Ovary (tissue), 9 donors: ENCODE results near the gene BMERB1. TPM values are rescaled to one million over a fixed set of nuclear protein-coding genes. Genes with fewer than 3 reads are reported as not detected.

Experiments
- DNase-seq, 5 donors: peaks; one replicate each; pipeline ENCODE4 v3.0.0-alpha.2; 2019 to 2020
- H3K27ac ChIP-seq, 2 donors: fragments of 200-600 bp; one replicate each; pipeline versions ENCODE4 v1.5.1 to v1.8.0; 2019 to 2022
- H3K27me3 ChIP-seq: fragments of 200-600 bp; one replicate; pipeline ENCODE4 v1.8.0; 2022
- H3K36me3 ChIP-seq: fragments of 200-600 bp; sonication (generic); one replicate; pipeline ENCODE4 v1.5.1; 2019
- H3K4me1 ChIP-seq: one replicate; pipeline ENCODE4 v1.8.1; 2013; ENCODE audit warnings: mild to moderate bottlenecking, moderate library complexity; ENCODE audit not compliant: insufficient read depth
- H3K4me3 ChIP-seq: fragments of 200-600 bp; sonication (generic); one replicate; pipeline ENCODE4 v1.5.1; 2017
- H3K9me3 ChIP-seq, 2 donors: fragments of 200-600 bp in 1 of 2; sonication (generic) in 1 of 2; one replicate each; pipeline versions ENCODE4 v1.5.1 to v1.8.1; 2013 to 2019; ENCODE audit warnings: mild to moderate bottlenecking in 1 of 2, moderate library complexity in 1 of 2
- CTCF ChIP-seq, 3 donors: fragments of 450-650 bp in 2 of 3; fragments of 200-600 bp in 1 of 3; IDR thresholded peaks; one replicate each; pipeline versions ENCODE4 v1.5.1 to v1.8.0; 2016 to 2022; ENCODE audit warnings: antibody characterized with exemption in 3 of 3, mild to moderate bottlenecking in 1 of 3
- EP300 ChIP-seq: sonication (generic); formaldehyde crosslinking; IDR thresholded peaks from one replicate; pipeline ENCODE4 v1.6.1; 2017; ENCODE audit warnings: antibody characterized with exemption
- POLR2A ChIP-seq: fragments of 450-650 bp; IDR thresholded peaks from one replicate; pipeline ENCODE4 v1.6.1; 2017; ENCODE audit warnings: antibody characterized with exemption, mild to moderate bottlenecking, moderate library complexity
- WGBS, 3 donors: extraction: QIAGEN DNeasy Blood & Tissue Kit in 1 of 3; methylation state at CpG; one replicate each; pipeline versions ENCODE4 v1.1.5 to v1.1.7; 2013 to 2017; 5-methylcytosine and 5-hydroxymethylcytosine counted together
- intact Hi-C, 4 donors: fragments of 100-400 bp; cut with DNase I; formaldehyde crosslinking; loops; one replicate each; pipeline versions ENCODE4 v1.11.0 to v1.15.1; 2022 to 2023
- polyA plus RNA-seq, 2 donors: library from polyadenylated mRNA; stranded (reverse); fragments of 200-250 nt in 1 of 2; fragments of 350-450 nt in 1 of 2; fragmentation: Illumina TruSeq in 1 of 2; extraction: RNeasy Lipid Tissue Mini Kit (QIAGEN cat#74804) in 1 of 2; gene quantifications; one replicate each; pipeline ENCODE4 v1.2.3, GENCODE V29; 2013 to 2014
- total RNA-seq, 7 donors: library from RNA; depleted of rRNA in 2 of 7; stranded (reverse); fragments of >200 nt in 2 of 7; fragmentation: NEBNext Ultra II Directional in 3 of 7; extraction: Animal tissue kit (Norgen Biotek cat#: 25700) in 3 of 7; gene quantifications; one replicate each; pipeline versions ENCODE4 v1.1.0 to v1.2.4, GENCODE V29; 2016 to 2023
- donor health status: DM: no; HTN: no; CAD: no; lungs with moderate emphysema.
- donor health status: DM: no; HTN: no; CAD: no.
- donor health status: Bipolar disorder and iron deficiency.
- donor health status: DM: yes; HTN: yes; CAD: no.
- donor health status: DM: no; HTN: no; CAD: no.
- donor health status: DM: yes; HTN: yes; CAD: no.

Gene BMERB1
- total and polyA plus RNA-seq, 9 donors, result 22.6 to 77.5 (median 65.2) TPM

- 63 to 67% (median 67%) methylated on average over 19 of the region's 19 CpGs for WGBS, 3 donors
- no peak for DNase-seq
These were observed 75.5 kb downstream of the BMERB1 start for GRCh38 chr16:15509593-15510535.

DNA sequence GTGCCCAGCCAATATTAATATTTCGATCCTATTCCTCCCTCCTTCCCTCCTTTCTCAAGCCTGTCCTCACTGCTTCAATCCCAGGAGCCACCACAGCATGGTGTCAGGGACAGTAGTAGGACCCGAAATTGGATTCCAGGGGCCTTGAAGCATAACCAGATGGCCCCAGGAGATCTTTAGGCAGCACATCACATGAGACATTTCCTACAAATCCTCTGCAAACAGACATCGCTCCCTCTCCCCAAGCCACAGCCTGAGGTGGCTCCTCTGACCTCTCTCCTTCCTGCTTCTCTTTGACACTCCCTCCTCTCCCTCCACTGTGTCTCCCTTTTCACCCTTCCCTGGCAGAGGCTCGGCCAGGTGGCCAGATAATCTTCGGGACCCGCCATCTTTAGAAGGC, 76.6 kb downstream of the BMERB1 start:
- H3K4me3 ChIP-seq, result no peak overlapping the region
- 82 to 88% (median 82%) methylated on average over 6 of the region's 6 CpGs for WGBS, 3 donors
- no peaks in the 10 kb centered on the region for H3K27me3 ChIP-seq
- H3K36me3 ChIP-seq, result no peaks in the 10 kb centered on the region
- TF ChIP-seq POLR2A (no peak), EP300 (no peak), CTCF (IDR thresholded peaks at IDR 0.05) (no peak)
- H3K9me3 ChIP-seq, result no peaks in the 10 kb centered on the region
- DNase-seq, result no peak
- intact Hi-C loops, result no loop called here
- peaks cover 2% of the 10 kb centered on the region for H3K4me1 ChIP-seq
- no peak overlapping the region for H3K27ac ChIP-seq

More at GRCh38 chr16:15509593-15510535, 75.5 kb downstream of the BMERB1 start:
- H3K9me3 ChIP-seq, result no peaks in the 10 kb centered on the region
- H3K36me3 ChIP-seq, result no peaks in the 10 kb centered on the region
- intact Hi-C loops, result no loop called here
- H3K27me3 ChIP-seq, result no peaks in the 10 kb centered on the region
- H3K27ac ChIP-seq, result no peak overlapping the region
- peaks cover 2% of the 10 kb centered on the region for H3K4me1 ChIP-seq
- TF ChIP-seq CTCF (IDR thresholded peaks at IDR 0.05), result no peak
- no peak for TF ChIP-seq POLR2A
- no peak overlapping the region for H3K4me3 ChIP-seq

DNA sequence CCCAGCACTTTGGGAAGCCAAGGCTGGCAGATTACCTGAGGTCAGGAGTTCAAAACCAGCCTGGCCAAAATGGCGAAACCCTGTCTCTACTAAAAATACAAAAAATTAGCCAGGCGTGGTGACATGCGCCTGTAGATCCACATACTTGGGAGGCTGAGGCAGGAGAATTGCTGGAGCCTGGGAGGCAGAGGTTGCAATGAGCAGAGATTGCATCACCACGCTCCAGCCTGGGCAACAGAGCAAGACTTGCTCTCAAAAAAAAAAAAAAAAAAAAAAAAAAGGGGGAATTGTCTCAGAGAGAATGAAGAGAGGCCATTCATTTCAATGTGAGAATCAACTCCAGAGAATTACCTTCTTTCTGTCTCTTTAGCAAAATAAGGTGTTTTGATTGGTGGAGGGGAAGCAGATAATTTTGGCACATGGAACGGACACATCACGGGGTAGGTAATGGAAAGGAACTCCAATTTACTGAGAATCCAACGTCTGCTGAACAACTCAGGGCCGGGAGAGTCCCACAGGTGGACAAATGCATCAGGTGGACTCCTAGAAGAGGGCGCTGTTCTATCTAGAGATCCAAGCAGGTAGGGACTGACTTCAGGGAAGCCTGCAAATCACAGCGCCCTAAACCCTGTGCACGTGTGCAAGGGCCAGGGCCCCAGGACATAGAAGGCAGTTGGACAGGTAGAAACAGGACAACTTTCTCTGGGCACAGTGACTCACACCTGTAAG, 77.5 kb downstream of the BMERB1 start:
- no peak overlapping the region for H3K4me3 ChIP-seq
- no peaks in the 10 kb centered on the region for H3K9me3 ChIP-seq
- H3K27ac ChIP-seq, result no peak overlapping the region
- intact Hi-C loops, result no loop called here
- H3K4me1 ChIP-seq, result no peaks in the 10 kb centered on the region
- DNase-seq, result no peak
- no peaks in the 10 kb centered on the region for H3K36me3 ChIP-seq
- H3K27me3 ChIP-seq, result no peaks in the 10 kb centered on the region
- no peak for TF ChIP-seq POLR2A
- no peak for TF ChIP-seq CTCF (IDR thresholded peaks at IDR 0.05)
- TF ChIP-seq EP300, result no peak
- 96 to 98% (median 97%) methylated on average over 11 of the region's 11 CpGs for WGBS, 3 donors

DNA sequence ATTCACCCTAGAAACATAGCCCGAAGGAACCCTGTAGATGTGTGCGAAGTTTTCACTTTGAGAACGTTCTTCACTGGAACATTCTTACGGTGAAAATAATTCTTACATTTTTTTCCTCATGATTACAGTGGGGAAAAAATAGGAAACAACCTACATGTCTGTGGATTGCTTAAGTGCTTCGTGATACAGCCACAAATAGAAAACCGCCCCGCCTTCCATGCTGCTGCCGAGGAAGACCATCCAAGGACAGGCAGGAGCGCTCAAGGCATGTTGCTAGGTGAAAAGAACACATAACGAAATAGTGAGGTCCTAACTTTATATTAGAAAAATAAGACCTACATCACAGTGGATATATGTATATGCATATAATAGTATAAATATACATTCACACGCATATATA, 78.8 kb downstream of the BMERB1 start:
- Histone ChIP-seq H3K4me3 (no peak overlapping the region), H3K27me3 (no peaks in the 10 kb centered on the region), H3K4me1 (peaks cover 3% of the 10 kb centered on the region), H3K27ac (no peak overlapping the region), H3K9me3 (no peaks in the 10 kb centered on the region), H3K36me3 (no peaks in the 10 kb centered on the region)
- 93 to 96% (median 95%) methylated on average over 11 of the region's 11 CpGs for WGBS, 3 donors
- no peak for TF ChIP-seq EP300
- no peak for TF ChIP-seq POLR2A
- TF ChIP-seq CTCF (IDR thresholded peaks at IDR 0.05), result no peak
- DNase-seq, result no peak
- intact Hi-C loops, result no loop called here
